Fibroblast of lung (primary cell): ENCODE data around the gene KRT71. TPM values are rescaled to one million over a fixed set of nuclear protein-coding genes. Genes with fewer than 3 reads are reported as not detected.

Experiments
- DNase-seq, 2 donors: peaks; one replicate each; pipeline versions ENCODE4 v3.0.0 to v3.0.0-alpha.2; 2010; ENCODE audit warnings: low read depth in 2 of 2
- H2AFZ ChIP-seq: 2 replicates; pipeline ENCODE4 v1.5.1; 2012; ENCODE audit warnings: low read length, control low read depth, inconsistent platforms
- H3K27ac ChIP-seq: 2 replicates; pipeline ENCODE4 v1.5.1; 2011; ENCODE audit warnings: low read length, control low read depth; ENCODE audit not compliant: insufficient read depth
- H3K27me3 ChIP-seq: 2 replicates; pipeline ENCODE4 v1.5.1; 2011; ENCODE audit warnings: mild to moderate bottlenecking, low read length; ENCODE audit not compliant: control insufficient read depth, insufficient read depth
- H3K36me3 ChIP-seq: 2 replicates; pipeline ENCODE4 v1.5.1; 2011; ENCODE audit warnings: low read length; ENCODE audit not compliant: control insufficient read depth, insufficient read depth
- H3K4me1 ChIP-seq: 2 replicates; pipeline ENCODE4 v1.5.1; 2011; ENCODE audit warnings: low read length; ENCODE audit not compliant: control insufficient read depth, insufficient read depth; ENCODE audit errors: extremely low read depth
- H3K4me2 ChIP-seq: 2 replicates; pipeline ENCODE4 v1.5.1; 2011; ENCODE audit warnings: low read length, control low read depth; ENCODE audit not compliant: insufficient read depth; ENCODE audit errors: extremely low read depth
- H3K4me3 ChIP-seq, 4 experiments: fragments of 200-600 bp in 1 of 4; sonication (generic) in 1 of 4; replicated peaks in 1 of 4; 2 replicates each; pipeline ENCODE4 v1.5.1; 2011 to 2016; ENCODE audit warnings: low read length in 4 of 4, low read depth in 3 of 4, mild to moderate bottlenecking in 3 of 4, control low read depth in 2 of 4, inconsistent platforms in 1 of 4, mixed read lengths in 1 of 4; ENCODE audit not compliant: insufficient read depth in 1 of 4; ENCODE audit errors: control extremely low read depth in 1 of 4
- H3K79me2 ChIP-seq: 2 replicates; pipeline ENCODE4 v1.5.1; 2012; ENCODE audit warnings: mild to moderate bottlenecking, low read length, inconsistent platforms; ENCODE audit not compliant: control insufficient read depth, insufficient read depth
- H3K9ac ChIP-seq: 2 replicates; pipeline ENCODE4 v1.5.1; 2011; ENCODE audit warnings: mild to moderate bottlenecking, low read length, control low read depth; ENCODE audit not compliant: insufficient read depth
- H3K9me3 ChIP-seq: 2 replicates; pipeline ENCODE4 v1.5.1; 2012; ENCODE audit warnings: low read depth, low read length; ENCODE audit not compliant: control insufficient read depth, insufficient read depth
- H4K20me1 ChIP-seq: 2 replicates; pipeline ENCODE4 v1.5.1; 2011; ENCODE audit warnings: low read length; ENCODE audit not compliant: control insufficient read depth, insufficient read depth; ENCODE audit errors: extremely low read depth
- CTCF ChIP-seq, 2 donors: IDR thresholded peaks in 1 of 2; conservative IDR thresholded peaks in 1 of 2; 1 replicate in 1 of 2; 2 replicates in 1 of 2; pipeline ENCODE4 v1.5.1; 2011 to 2012; ENCODE audit warnings: low read length in 2 of 2, control low read depth in 1 of 2, inconsistent platforms in 1 of 2, low read depth in 1 of 2, mild to moderate bottlenecking in 1 of 2
- EZH2 ChIP-seq: IDR thresholded peaks from 2 replicates; pipeline ENCODE4 v1.5.1; 2012; ENCODE audit warnings: low read length, control low read depth, mild to moderate bottlenecking; ENCODE audit errors: missing control alignments
- polyA plus RNA-seq, 2 donors: library from polyadenylated mRNA; depleted of rRNA in 1 of 2; stranded (reverse) in 1 of 2; unstranded in 1 of 2; fragments of >200 nt; gene quantifications; 2 replicates each; pipeline ENCODE4 v1.2.1, GENCODE V29; 2011 to 2012; ENCODE audit warnings: missing spikeins in 1 of 2
- total RNA-seq: library from RNA; depleted of rRNA; stranded (reverse); fragments of >200 nt; gene quantifications from 2 replicates; pipeline ENCODE4 v1.2.1, GENCODE V29; 2014

Gene KRT71
- total and polyA plus RNA-seq, 2 donors (not counting 1 experiment from before 2014, with no cell fraction given), result not detected

GRCh38 chr12:52535574-52535973 lies 17.4 kb downstream of the KRT71 start:
- no peak overlapping the region for H3K4me2 ChIP-seq
- no peaks in the 10 kb centered on the region for H3K9me3 ChIP-seq
- H2AFZ ChIP-seq, result no peak overlapping the region
- no peaks in the 10 kb centered on the region for H3K79me2 ChIP-seq
- no peak for DNase-seq
- H3K27me3 ChIP-seq, result peaks cover 2% of the 10 kb centered on the region
- H3K4me3 ChIP-seq, result no peak overlapping the region
- H3K27ac ChIP-seq, result no peak overlapping the region
- no peaks in the 10 kb centered on the region for H3K4me1 ChIP-seq
- TF ChIP-seq CTCF (conservative IDR thresholded peaks at IDR 0.05 in 1 of 2, IDR thresholded peaks at IDR 0.05 in 1 of 2; ENCODE audit: low read depth in 1 of 2, low read length in 2 of 2), result no peak
- no peak for TF ChIP-seq EZH2
- no peaks in the 10 kb centered on the region for H4K20me1 ChIP-seq
- H3K9ac ChIP-seq, result no peak overlapping the region
- H3K36me3 ChIP-seq, result no peaks in the 10 kb centered on the region

DNA sequence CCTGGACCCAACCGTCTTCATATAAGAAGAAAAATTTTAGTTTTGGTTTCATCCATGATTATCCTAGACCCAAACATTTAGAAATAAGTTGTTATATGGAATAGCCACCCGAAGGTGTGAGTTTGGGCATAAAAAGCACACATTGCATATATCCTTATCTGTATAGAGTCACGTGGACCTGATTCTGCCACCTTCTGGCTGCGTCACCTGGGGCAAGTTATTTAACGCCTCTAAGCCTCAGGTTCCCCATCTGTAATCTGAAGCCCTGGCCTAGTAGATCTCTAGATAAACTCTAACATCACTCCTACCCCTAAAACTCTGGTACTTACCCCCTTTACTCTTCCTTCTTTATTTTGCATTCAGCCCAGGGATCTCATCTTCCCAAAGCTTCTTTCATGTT lies 18.5 kb downstream of the KRT71 start:
- no peak overlapping the region for H3K27ac ChIP-seq
- DNase-seq, result no peak
- H3K36me3 ChIP-seq, result no peaks in the 10 kb centered on the region
- no peaks in the 10 kb centered on the region for H3K9me3 ChIP-seq
- H3K4me3 ChIP-seq, result no peak overlapping the region
- H4K20me1 ChIP-seq, result no peaks in the 10 kb centered on the region
- H3K79me2 ChIP-seq, result no peaks in the 10 kb centered on the region
- H3K4me1 ChIP-seq, result no peaks in the 10 kb centered on the region
- TF ChIP-seq CTCF (conservative IDR thresholded peaks at IDR 0.05 in 1 of 2, IDR thresholded peaks at IDR 0.05 in 1 of 2; ENCODE audit: low read depth in 1 of 2, low read length in 2 of 2) (no peak), EZH2 (no peak)
- H3K9ac ChIP-seq, result no peak overlapping the region
- peaks cover 2% of the 10 kb centered on the region for H3K27me3 ChIP-seq
- H3K4me2 ChIP-seq, result no peak overlapping the region
- no peak overlapping the region for H2AFZ ChIP-seq

GRCh38 chr12:52533686-52534470 lies 19.1 kb downstream of the KRT71 start:
- Histone ChIP-seq H3K36me3 (no peaks in the 10 kb centered on the region), H3K4me1 (no peaks in the 10 kb centered on the region), H3K9me3 (no peaks in the 10 kb centered on the region), H3K79me2 (no peaks in the 10 kb centered on the region), H3K4me3 (no peak overlapping the region), H3K9ac (no peak overlapping the region), H3K27ac (no peak overlapping the region), H2AFZ (no peak overlapping the region), H3K4me2 (no peak overlapping the region), H3K27me3 (peaks cover 2% of the 10 kb centered on the region), H4K20me1 (no peaks in the 10 kb centered on the region)
- DNase-seq, result no peak
- TF ChIP-seq EZH2 (no peak), CTCF (conservative IDR thresholded peaks at IDR 0.05 in 1 of 2, IDR thresholded peaks at IDR 0.05 in 1 of 2; ENCODE audit: low read depth in 1 of 2, low read length in 2 of 2) (no peak)
